GM18498 (cell line): ENCODE data around the gene CRIP1.

Source experiments
- ATAC-seq: cut with Tn5 transposase; IDR thresholded peaks from one replicate; pipeline ENCODE4 v1.9.1; 2021; ENCODE audit warnings: mild to moderate bottlenecking, moderate library complexity; ENCODE audit not compliant: unreplicated experiment

Gene CRIP1, protein sequence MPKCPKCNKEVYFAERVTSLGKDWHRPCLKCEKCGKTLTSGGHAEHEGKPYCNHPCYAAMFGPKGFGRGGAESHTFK

DNA sequence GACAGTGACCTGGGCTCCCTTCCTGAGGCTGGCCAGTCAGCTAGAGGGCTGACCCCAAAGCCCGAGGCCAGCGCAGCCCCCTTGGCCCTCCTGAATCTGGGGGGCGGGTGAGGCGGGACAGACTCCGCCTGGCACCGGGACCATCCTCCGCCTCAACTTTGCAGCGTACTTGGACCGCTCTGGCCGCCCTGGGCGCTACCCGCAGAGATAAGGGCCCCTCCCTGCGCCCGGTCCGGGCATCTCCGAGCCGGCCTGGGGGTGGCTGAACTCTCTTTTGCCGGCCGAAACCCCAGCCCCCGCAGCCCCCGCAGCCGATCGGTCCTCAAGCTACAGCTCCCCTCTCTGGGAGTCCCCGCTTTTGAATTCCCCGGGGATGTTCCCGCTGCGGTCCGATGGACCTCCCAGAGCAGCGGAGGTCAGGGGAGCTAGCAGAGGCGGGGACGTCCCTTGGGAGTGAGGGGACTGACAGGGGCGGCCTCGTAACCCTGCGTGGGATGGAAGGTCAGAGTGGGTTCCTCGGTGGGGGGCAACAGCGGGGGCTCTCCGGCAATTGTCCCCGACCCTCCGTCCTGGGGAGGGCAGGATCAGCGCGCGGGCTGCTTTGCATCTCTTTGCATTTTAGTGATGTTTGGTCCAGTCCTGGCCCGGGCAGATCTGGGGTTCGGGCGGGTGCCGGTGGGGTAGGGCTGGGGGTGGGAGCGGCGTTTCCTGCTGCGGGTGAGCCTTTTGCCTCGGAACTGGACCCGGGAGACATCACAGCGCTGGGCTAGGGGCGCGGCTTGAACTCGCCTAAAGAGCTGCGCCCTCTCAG, at the start of gene CRIP1:
Gene CRIP1 (plus strand): TSS at position 724 of the 811 bp plus-strand sequence. CDS start 374 bp downstream, outside the sequence.
- ATAC-seq = no peak

GRCh38 chr14:105436891-105437722, 49.6 kb upstream of the CRIP1 start:
- ATAC-seq = no peak

- ATAC-seq = no peak
Measured at GRCh38 chr14:105437723-105438500, 48.8 kb upstream of the CRIP1 start.

- ATAC-seq = no peak
Measured at GRCh38 chr14:105439179-105439578, 47.5 kb upstream of the CRIP1 start.

DNA sequence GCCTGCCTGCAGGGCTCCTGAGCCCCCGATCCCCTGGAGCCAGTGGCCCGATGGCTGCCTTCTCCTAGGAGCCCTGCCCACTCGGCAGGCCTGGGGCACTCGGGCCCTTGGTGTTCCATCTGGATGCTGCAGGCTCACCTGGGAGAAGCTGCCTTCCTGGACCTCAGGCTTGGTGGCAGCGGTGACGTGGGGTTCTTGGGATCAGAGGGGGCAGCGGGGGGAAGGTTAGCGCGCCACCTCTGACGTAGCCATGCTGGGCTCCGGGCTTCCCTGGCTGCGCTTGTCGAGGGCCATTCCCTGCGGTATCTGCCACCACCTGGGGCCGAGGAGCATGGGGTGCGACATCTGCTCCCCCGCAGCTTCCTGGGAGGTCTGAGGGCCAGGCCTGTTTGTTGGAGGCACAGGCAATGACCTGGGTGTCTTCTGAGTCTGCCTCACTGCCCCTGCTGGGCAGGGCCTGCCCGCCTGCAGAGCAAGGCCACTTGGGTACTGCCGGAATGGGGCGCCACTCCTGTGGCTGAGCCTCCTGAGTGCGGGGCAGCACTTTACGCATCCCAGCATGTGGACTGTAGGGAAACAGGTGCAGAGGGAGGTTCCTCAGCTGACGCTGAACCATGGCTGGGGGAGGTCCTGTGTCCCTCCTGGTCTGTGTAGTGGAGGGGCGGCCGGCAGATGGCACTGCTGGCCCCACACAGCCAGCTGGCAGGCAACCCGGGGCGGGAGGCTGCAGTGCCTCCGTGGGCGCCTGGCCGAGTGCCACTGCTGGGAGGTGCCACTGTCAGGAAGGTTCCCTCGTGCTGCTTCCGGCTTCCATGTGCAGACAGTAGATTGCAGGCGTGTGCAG, 46.8 kb upstream of the CRIP1 start:
- no peak for ATAC-seq

DNA sequence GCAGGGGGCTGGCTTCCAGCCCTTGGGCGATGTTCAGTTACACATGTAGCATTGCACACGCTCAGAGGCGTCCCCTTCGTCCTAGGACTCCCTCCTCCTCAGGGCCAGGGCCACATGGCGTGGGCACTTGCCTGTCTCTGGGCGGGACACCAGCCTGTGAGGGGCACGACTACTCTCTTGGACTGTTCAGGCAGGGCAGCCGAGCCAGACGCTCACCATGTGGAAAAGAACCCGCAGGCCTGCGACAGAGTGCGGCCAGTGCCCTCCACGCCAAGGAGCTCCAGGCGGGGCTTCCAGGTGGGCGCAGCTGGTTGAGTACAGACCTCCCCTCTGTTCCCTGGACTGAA, 46.2 kb upstream of the CRIP1 start:
- no peak for ATAC-seq

- ATAC-seq = no peak
Measured at GRCh38 chr14:105440992-105441391, 45.7 kb upstream of the CRIP1 start.

DNA sequence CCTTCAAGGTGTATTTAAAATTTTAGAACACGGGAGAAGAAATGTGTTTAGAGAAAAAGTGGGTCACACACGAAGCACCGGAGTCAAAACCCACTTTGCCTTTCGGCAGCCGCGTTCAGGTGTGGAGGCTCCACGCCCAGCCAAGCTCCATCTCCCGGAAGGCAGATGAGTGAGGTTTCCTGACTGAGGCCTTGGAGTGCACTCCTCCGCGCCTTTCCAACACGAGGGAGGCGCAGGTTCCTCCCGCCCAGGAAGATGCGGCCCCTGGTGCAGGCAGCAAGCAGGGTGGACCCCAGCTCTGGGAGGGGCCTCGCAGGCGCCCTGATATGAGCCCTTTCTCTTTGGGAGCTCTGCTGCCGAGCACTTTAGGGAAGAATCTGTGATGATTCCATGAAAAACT, 44.6 kb upstream of the CRIP1 start:
- ATAC-seq = no peak

DNA sequence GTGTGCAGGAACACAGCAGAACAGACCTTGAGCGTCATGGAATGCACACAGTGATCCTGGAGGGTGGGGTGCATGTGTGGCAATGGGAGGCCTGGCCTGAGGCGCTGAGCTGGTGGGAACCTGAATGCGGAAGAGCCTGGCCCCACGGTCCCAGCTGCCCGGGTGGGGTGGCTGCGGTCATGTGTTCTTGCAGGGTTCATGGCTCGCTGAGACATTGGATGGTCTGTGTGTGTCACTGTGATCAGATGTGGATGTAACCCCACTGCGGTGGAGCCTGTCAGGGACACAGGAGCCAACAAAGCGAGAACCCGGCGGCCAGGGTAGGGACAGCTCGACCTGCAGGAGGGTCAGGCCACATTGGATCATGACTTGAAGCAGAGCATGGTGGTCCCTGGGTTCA, 43.9 kb upstream of the CRIP1 start:
- no peak for ATAC-seq

DNA sequence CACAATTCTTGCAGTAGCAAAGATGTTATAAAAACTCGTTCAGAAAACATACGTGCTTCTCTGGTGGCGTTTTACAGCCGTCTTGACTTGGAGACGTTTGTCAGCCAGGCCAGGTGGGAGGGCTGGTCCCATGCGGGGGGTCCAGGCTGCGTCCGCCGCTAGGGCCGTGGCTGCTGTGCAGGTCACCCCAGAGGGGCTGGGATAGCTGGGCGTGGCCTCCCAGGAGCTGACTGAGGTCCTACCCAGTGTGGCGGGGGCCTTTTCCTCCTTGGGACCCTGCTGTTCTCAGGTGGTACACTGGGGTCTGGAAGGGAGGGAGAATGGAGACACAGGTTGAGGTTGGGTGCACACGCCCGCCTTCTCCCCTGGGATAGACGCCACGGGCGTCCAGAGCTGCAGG, 41.8 kb upstream of the CRIP1 start:
- ATAC-seq = no peak

- no peak for ATAC-seq
Measured at GRCh38 chr14:105445290-105445689, 41.4 kb upstream of the CRIP1 start.

GRCh38 chr14:105445901-105446845, 40.5 kb upstream of the CRIP1 start:
- ATAC-seq = no peak

GRCh38 chr14:105446971-105447370, 39.7 kb upstream of the CRIP1 start:
- no peak for ATAC-seq

- no peak for ATAC-seq
Measured at GRCh38 chr14:105447651-105448640, 38.7 kb upstream of the CRIP1 start.

- no peak for ATAC-seq
Measured at GRCh38 chr14:105448706-105449111, 38.0 kb upstream of the CRIP1 start.

DNA sequence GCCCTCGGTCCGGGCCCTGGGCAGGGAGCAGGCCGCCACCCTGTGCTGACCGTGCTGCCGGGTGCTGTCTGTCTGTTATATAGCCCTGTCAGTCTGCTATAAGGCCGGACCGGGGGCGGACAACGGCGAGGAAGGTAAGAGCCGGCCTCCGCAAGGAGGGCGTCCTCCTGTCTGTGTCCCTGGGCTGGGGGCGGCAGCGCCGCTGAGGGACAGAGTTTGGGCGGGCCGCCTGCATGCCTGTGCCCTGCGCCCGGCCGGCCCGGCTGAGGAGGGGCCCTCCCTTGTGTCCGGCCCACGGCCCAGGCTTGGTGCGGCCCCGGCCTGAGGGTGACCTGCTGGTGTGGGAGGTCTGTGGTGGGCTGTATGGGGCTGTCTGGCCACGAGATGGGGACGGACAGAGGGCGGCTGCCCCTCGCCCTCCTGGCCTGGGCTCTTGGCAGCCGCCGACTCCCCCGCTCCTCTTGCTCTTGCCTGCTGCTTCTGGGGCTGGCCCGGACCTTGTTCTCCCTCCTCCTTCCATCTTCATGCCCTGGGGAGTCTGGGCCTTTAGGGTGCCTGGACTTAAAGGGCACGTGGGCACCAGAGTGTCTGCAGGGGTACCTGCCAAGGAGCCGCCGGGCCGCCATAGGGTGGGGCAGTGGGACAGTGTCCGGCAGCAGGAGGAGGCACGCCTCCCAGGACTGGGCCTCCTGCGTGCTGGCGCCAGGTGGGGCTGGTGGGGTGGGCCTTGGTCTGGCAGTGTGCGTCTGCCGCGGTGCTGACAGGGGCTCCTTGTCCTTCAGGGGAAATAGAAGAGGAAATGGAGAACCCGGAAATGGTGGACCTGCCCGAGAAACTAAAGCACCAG, 37.2 kb upstream of the CRIP1 start:
- ATAC-seq = no peak

- ATAC-seq = no peak
Measured at GRCh38 chr14:105450123-105450505, 36.6 kb upstream of the CRIP1 start.
